CD4-positive, CD25-positive, alpha-beta regulatory T cell (primary cell): ENCODE data around the gene BCOR. TPM values are rescaled to one million over a fixed set of nuclear protein-coding genes. Genes with fewer than 3 reads are reported as not detected.

Experiments used
- ATAC-seq, 2 donors: fragments of 150-1000 bp; cut with Tn5 transposase; one replicate each; pipeline ENCODE4 v1.10.0; 2021; ENCODE audit warnings: low read depth in 2 of 2, moderate number of reproducible peaks in 2 of 2, moderate library complexity in 1 of 2
- DNase-seq, 3 donors: peaks; one replicate each; pipeline versions ENCODE4 v3.0.0 to v3.0.0-alpha.2; 2012 to 2022; ENCODE audit warnings: mixed read lengths in 1 of 3
- H3K27ac ChIP-seq: one replicate; pipeline ENCODE4 v1.7.0; 2013; ENCODE audit warnings: mild to moderate bottlenecking, low read length; ENCODE audit not compliant: insufficient read depth, poor library complexity, severe bottlenecking
- H3K27me3 ChIP-seq: one replicate; pipeline ENCODE4 v1.7.0; 2013; ENCODE audit warnings: low read length; ENCODE audit not compliant: control insufficient read depth, insufficient read depth
- H3K36me3 ChIP-seq: one replicate; pipeline ENCODE4 v1.7.0; 2013; ENCODE audit warnings: mild to moderate bottlenecking, low read length, moderate library complexity; ENCODE audit not compliant: control insufficient read depth, insufficient read depth
- H3K4me1 ChIP-seq: 2 replicates; pipeline ENCODE4 v1.7.0; 2013; ENCODE audit warnings: mild to moderate bottlenecking, low read length; ENCODE audit not compliant: insufficient read depth, control insufficient read depth, poor library complexity, severe bottlenecking
- H3K4me3 ChIP-seq: one replicate; pipeline ENCODE4 v1.7.0; 2013; ENCODE audit warnings: low read depth, mild to moderate bottlenecking, low read length, moderate library complexity
- H3K9me3 ChIP-seq, 2 experiments: 1 replicate in 1 of 2; 2 replicates in 1 of 2; pipeline ENCODE4 v1.7.0; 2013; ENCODE audit warnings: low read length in 2 of 2, mild to moderate bottlenecking in 1 of 2, moderate library complexity in 1 of 2; ENCODE audit not compliant: control insufficient read depth in 2 of 2
- H3K27ac Mint-ChIP-seq, 3 donors: one replicate each; pipeline ENCODE4 v1.8.0; 2020 to 2022; ENCODE audit warnings: mild to moderate bottlenecking in 3 of 3, mixed read lengths in 3 of 3, moderate library complexity in 2 of 3
- H3K27me3 Mint-ChIP-seq: one replicate; pipeline ENCODE4 v1.8.0; 2022; ENCODE audit warnings: mild to moderate bottlenecking, mixed read lengths
- H3K36me3 Mint-ChIP-seq: one replicate; pipeline ENCODE4 v1.8.0; 2020; ENCODE audit warnings: mixed read lengths
- H3K4me1 Mint-ChIP-seq, 4 donors: one replicate each; pipeline ENCODE4 v1.8.0; 2020 to 2022; ENCODE audit warnings: mixed read lengths in 4 of 4, mild to moderate bottlenecking in 1 of 4
- H3K4me3 Mint-ChIP-seq, 4 donors: one replicate each; pipeline ENCODE4 v1.8.0; 2020 to 2022; ENCODE audit warnings: mild to moderate bottlenecking in 4 of 4, mixed read lengths in 4 of 4, moderate library complexity in 3 of 4
- H3K9me3 Mint-ChIP-seq, 7 donors: one replicate each; pipeline ENCODE4 v1.8.0; 2020 to 2022; ENCODE audit warnings: mixed read lengths in 7 of 7, mild to moderate bottlenecking in 3 of 7, moderate library complexity in 2 of 7
- polyA plus RNA-seq, 4 donors: library from polyadenylated mRNA; unstranded; fragments of 300-500 nt; fragmentation: Illumina TruSeq; gene quantifications; one replicate each; pipeline ENCODE4 v1.2.3, GENCODE V29; 2021
- total RNA-seq: library from RNA; stranded (reverse); gene quantifications from one replicate; pipeline ENCODE4 v1.2.3, GENCODE V29; 2022

Gene BCOR
- total and polyA plus RNA-seq, 5 donors from 2014 or later, result 2.5 to 38.0 (median 3.8) TPM

DNA sequence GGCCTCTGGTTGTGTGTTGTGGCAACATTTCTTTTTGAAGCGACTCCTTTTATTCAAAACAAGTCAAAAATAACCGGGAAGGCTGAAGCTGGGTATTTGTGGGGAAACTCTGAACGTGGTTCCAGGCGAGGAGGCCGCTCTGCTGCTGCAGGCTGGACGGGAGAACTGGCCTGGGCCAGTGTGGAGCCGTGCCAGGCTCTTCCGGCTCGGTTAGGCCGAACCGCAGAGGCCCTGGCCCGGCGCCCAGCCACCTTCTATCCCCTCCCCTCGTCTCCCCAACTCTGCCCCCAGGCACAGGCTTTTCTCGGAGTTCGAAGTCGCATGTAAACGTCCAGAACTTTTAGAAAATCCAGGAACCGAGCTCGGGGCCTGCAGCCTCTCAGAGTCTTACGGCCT is 2.4 kb upstream of the BCOR start:
- peak overlapping the region; percentile 21 to 98 (median 79) for H3K4me3 Mint-ChIP-seq
- Histone ChIP-seq H3K27ac (no peak overlapping the region), H3K4me1 (peaks cover 12% of the 10 kb centered on the region), H3K4me3 (no peak overlapping the region), H3K36me3 (no peaks in the 10 kb centered on the region), H3K9me3 (no peaks in the 10 kb centered on the region), H3K27me3 (no peaks in the 10 kb centered on the region)
- H3K27ac Mint-ChIP-seq, result peak overlapping the region in 1 of 3 donors; percentile 35
- H3K36me3 Mint-ChIP-seq, result no peaks in the 10 kb centered on the region
- DNase-seq, result no peak
- peaks cover 0 to 15% (median 10%) of the 10 kb centered on the region in 4 donors for H3K4me1 Mint-ChIP-seq
- peaks cover 0 to 2% (median 0%) of the 10 kb centered on the region in 7 donors for H3K9me3 Mint-ChIP-seq
- H3K27me3 Mint-ChIP-seq, result peaks cover 4% of the 10 kb centered on the region
- no peak for ATAC-seq

DNA sequence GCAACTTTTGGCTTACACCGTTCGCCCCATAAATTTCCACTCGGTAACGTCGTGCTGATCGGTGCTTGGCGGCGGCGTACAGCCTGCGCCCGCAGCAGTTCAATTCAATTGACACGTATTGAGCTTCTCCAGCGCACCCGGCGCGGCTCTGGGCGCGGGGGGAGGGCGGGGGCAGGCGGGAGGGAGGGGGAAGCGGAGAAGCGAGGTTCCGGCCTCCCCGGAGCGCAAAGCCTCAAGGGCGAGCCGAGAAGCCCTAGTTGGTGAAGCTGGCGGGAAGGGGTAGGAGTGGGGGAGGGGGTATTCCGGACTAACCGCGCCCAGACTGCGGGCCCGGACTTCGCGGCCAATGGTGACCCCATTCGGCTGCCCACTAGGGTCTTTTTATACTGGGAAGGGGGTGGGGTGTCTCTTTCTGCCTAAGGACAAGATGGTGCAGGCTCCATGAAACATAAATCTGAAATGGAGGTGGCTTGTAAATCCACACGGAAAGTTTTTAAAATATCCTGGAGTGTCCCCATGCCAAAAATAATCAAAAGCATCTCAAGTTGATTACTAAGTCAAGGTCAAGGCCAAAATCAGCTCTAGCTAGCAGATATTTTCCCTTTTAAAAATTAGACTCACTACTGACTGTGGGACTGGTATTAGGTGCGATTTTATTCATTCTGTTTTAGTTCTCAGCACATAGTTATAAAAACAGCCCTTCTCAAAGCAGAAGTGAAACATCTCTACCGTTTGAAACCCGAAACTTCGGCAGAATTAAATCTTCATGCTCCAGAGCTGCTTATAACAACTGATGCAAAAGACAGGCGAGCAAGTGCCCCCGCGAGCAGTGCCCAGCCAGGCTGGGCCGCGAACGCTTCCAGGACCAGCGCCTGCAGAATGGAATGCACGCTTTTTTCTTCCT is 1.5 kb upstream of the BCOR start:
- H3K4me3 ChIP-seq, result peak overlapping the region; percentile 55
- peak overlapping the region; percentile 35 to 94 (median 76) for H3K27ac Mint-ChIP-seq
- H3K27me3 Mint-ChIP-seq, result peaks cover 4% of the 10 kb centered on the region
- peaks cover 0 to 17% (median 10%) of the 10 kb centered on the region in 4 donors for H3K4me1 Mint-ChIP-seq
- peaks cover 9% of the 10 kb centered on the region for H3K4me1 ChIP-seq
- no peaks in the 10 kb centered on the region for H3K9me3 ChIP-seq
- peaks cover 0 to 4% (median 0%) of the 10 kb centered on the region in 7 donors for H3K9me3 Mint-ChIP-seq
- H3K4me3 Mint-ChIP-seq, result peak overlapping the region; percentile 89 to 98 (median 94)
- no peaks in the 10 kb centered on the region for H3K36me3 ChIP-seq
- DNase-seq, result peak; percentile 36 to 68 (median 48)
- no peaks in the 10 kb centered on the region for H3K36me3 Mint-ChIP-seq
- H3K27me3 ChIP-seq, result no peaks in the 10 kb centered on the region
- H3K27ac ChIP-seq, result peak overlapping the region; percentile 33
- ATAC-seq, result peak in 1 of 2 donors; percentile 16

DNA sequence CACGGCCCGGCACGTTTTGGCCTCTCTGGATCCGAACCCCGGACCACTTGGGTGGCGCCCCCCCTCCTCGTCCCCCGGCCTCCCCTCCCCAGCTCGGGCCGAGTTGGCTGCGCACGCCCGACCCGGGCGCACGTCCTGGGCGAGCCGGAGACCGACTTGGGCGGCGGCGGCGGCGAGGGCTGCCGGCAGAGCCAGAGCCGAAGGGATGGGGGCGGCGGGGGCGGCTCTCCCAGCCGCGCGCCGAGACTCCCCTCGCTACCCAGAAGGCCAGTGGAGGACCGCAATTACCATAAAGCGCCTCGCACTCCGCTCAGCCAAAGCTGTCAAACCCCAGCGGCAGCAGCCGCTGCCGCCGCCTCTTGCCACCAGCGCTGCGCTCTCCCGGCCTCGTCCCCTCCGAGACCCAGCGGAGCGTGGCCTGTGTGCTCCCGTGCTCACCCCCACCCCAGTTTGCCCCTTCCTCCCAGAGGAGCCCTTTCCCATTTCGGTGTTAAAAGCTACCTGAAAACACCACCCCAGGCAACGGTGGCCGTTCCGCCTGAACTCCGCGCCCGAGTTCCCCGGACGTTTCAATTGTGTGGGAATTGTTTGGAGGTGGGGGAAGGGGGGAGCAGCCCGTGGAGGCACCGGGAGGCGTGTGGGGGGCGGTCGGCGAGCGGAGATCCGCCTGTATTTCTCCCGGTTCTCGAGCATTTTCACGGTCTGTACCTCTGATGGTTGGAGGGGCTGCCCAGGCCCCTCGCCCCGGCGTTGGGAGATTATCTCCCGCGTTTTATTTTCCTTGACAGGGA is 701 bp upstream of the BCOR start:
- peaks cover 10% of the 10 kb centered on the region for H3K4me1 ChIP-seq
- peak overlapping the region in 2 of 3 donors; percentile 76 to 94 for H3K27ac Mint-ChIP-seq
- peaks cover 4% of the 10 kb centered on the region for H3K27me3 Mint-ChIP-seq
- no peaks in the 10 kb centered on the region for H3K27me3 ChIP-seq
- no peaks in the 10 kb centered on the region for H3K36me3 Mint-ChIP-seq
- no peaks in the 10 kb centered on the region for H3K36me3 ChIP-seq
- H3K27ac ChIP-seq, result peak overlapping the region; percentile 61
- no peaks in the 10 kb centered on the region for H3K9me3 ChIP-seq
- peaks cover 4 to 25% (median 14%) of the 10 kb centered on the region in 4 donors for H3K4me1 Mint-ChIP-seq
- H3K9me3 Mint-ChIP-seq, result peaks cover 0 to 4% (median 0%) of the 10 kb centered on the region in 7 donors
- DNase-seq (peak; percentile 48 to 74 (median 60)), ATAC-seq (peak; percentile 46 to 50)
- H3K4me3 ChIP-seq, result peak overlapping the region; percentile 55
- H3K4me3 Mint-ChIP-seq, result peak overlapping the region; percentile 89 to 98 (median 94)

DNA sequence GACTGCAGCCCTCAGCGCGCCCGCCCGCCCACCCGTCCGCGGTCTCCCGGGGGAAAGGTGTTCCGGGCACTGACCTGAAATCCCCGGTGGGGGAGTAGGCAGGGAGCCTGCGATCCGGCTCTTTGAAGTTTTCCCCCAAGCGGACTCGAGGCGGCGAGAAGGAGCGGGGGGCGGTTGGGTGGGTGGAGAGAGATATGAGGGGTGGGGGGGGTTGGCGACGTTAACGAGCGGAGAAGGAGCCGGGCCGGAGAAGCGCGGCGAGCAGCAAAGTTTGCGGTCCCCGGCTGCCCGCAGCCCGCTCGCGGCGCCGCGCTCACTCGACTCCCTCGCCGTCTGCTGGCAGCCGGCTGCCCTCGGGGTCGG is 636 bp downstream of the BCOR start:
- Histone ChIP-seq H3K4me3 (no peak overlapping the region), H3K27ac (peak overlapping the region; percentile 61), H3K36me3 (no peaks in the 10 kb centered on the region), H3K27me3 (no peaks in the 10 kb centered on the region), H3K4me1 (peaks cover 19% of the 10 kb centered on the region), H3K9me3 (no peaks in the 10 kb centered on the region)
- H3K4me1 Mint-ChIP-seq, result peaks cover 9 to 35% (median 26%) of the 10 kb centered on the region in 4 donors
- H3K27me3 Mint-ChIP-seq, result peaks cover 4% of the 10 kb centered on the region
- no peak overlapping the region for H3K27ac Mint-ChIP-seq
- H3K9me3 Mint-ChIP-seq, result peaks cover 0 to 4% (median 0%) of the 10 kb centered on the region in 7 donors
- DNase-seq (peak in 1 of 3 donors; percentile 41), ATAC-seq (peak; percentile 12 to 17)
- peak overlapping the region; percentile 73 to 95 (median 90) for H3K4me3 Mint-ChIP-seq
- H3K36me3 Mint-ChIP-seq, result no peaks in the 10 kb centered on the region

DNA sequence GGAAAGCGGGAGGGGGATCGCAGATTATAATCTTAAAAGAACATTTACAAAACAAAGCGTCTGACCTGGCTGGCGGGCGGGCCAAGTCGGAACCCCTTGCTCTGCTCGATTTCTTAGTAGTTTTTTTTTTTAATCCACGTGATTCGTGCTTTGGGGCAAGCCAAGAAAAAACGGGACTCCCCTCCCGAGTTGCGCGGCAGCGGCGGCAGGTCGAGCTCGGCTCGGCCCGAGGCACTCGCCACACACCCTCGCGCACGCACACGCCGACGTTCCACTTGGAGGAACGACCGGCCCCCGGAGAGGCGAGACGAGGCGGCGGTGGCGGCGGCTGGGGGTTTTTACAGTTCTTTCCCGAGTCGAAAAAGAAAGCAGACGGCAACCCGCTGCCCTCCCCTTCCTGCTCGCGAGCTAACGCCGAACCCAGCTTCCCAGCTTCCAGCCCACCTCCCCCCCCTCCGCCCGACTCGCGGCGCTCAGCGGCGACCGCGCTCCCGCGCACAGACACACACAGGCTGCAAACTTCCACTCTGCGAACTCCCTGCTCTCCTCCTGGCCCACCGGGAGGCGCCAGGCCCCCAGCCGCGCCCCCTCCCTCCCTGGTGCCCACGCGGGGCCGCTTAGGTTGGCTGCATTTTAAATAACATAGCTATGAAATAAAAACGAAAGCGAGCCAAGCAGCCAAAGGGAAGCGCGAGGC is 1.2 kb downstream of the BCOR start:
- Histone ChIP-seq H3K36me3 (no peaks in the 10 kb centered on the region), H3K4me3 (peak overlapping the region; percentile 32), H3K27me3 (no peaks in the 10 kb centered on the region), H3K27ac (peak overlapping the region; percentile 60), H3K9me3 (no peaks in the 10 kb centered on the region), H3K4me1 (peaks cover 24% of the 10 kb centered on the region)
- H3K4me3 Mint-ChIP-seq, result peak overlapping the region; percentile 89 to 95 (median 92)
- peaks cover 9 to 35% (median 26%) of the 10 kb centered on the region in 4 donors for H3K4me1 Mint-ChIP-seq
- DNase-seq (peak; percentile 46 to 64 (median 49)), ATAC-seq (peak; percentile 2 to 9)
- peaks cover 4% of the 10 kb centered on the region for H3K27me3 Mint-ChIP-seq
- peaks cover 0 to 4% (median 0%) of the 10 kb centered on the region in 7 donors for H3K9me3 Mint-ChIP-seq
- no peaks in the 10 kb centered on the region for H3K36me3 Mint-ChIP-seq
- peak overlapping the region; percentile 60 to 86 (median 79) for H3K27ac Mint-ChIP-seq

DNA sequence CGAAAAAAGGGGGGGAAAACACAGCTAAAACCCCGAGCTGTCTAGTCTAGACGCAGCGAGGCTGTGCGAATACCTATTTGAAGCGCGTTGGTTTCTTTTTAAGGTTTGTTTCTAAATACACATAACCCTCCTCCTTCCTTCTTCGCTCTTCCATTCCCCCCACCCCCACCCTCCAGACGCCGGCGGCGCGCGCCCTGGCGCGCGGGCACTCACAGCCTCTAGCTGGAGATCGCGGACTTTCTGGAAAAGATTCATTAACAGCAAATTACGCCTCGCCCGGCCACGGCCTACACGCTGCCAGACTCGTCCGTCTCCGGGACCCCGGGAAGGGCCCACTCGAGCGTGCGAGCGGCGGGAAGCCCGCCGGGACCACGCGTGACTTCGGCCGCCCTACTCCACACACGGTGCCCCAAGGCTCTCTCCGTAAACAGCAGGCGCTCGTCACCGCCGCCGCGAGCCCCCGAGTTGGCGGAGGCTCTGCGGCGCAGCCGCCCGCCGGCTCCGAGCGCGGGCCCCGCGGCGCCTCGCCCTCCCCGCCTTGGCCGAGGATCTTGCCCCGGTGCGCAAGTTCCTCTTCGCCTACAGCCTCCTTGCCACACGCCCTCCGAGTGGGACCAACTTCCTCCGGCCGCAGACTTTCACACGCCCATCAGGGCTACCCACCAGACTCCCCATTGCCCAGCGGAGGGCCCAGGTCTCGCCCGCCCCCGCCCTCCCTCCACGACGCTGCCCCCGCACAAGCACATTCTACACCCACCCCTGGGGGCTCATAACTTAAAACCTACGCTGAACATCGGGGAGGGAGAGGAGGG is 2.0 kb downstream of the BCOR start:
- Mint-ChIP-seq H3K27me3 (peaks cover 4% of the 10 kb centered on the region), H3K4me1 (peaks cover 16 to 43% (median 30%) of the 10 kb centered on the region in 4 donors), H3K27ac (peak overlapping the region; percentile 7 to 83 (median 79)), H3K4me3 (peak overlapping the region; percentile 89 to 98 (median 93)), H3K36me3 (no peaks in the 10 kb centered on the region), H3K9me3 (peaks cover 0 to 4% (median 0%) of the 10 kb centered on the region in 7 donors)
- H3K27ac ChIP-seq, result peak overlapping the region; percentile 60
- peak in 1 of 3 donors; percentile 60 for DNase-seq
- peak overlapping the region; percentile 86 for H3K4me3 ChIP-seq
- H3K36me3 ChIP-seq, result no peaks in the 10 kb centered on the region
- no peaks in the 10 kb centered on the region for H3K9me3 ChIP-seq
- H3K4me1 ChIP-seq, result peaks cover 31% of the 10 kb centered on the region
- no peak for ATAC-seq
- no peaks in the 10 kb centered on the region for H3K27me3 ChIP-seq
